Stimulated activated CD4-positive, alpha-beta T cell treated with anti-CD3 and anti-CD28 coated beads, Interleukin-15, amount 100 ng/mL, for 48 hours (primary cell): ENCODE results near the gene PTPN23.

Source experiments
- DNase-seq, 2 donors: peaks; one replicate each; pipeline ENCODE4 v3.0.0-alpha.2; 2020; ENCODE audit warnings: low read depth in 2 of 2

The PTPN23 gene

DNA sequence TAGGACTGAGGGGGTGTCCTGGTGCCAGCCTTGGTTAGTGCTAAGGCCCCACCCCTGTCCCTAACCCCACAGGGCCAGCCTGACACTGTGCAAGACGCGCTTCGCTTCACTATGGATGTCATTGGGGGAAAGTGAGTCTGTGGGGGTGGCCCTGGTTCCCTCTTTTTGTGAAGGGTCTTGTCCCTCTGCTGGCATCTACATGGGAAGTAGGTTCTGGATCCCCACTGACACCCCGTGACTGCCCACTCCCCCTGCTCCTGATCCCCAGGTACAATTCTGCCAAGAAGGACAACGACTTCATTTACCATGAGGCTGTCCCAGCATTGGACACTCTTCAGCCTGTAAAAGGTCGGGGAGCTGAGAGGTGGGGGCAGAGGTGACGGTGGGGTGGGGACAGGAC lies 26.4 kb downstream of the PTPN23 start:
- no peak for DNase-seq

DNA sequence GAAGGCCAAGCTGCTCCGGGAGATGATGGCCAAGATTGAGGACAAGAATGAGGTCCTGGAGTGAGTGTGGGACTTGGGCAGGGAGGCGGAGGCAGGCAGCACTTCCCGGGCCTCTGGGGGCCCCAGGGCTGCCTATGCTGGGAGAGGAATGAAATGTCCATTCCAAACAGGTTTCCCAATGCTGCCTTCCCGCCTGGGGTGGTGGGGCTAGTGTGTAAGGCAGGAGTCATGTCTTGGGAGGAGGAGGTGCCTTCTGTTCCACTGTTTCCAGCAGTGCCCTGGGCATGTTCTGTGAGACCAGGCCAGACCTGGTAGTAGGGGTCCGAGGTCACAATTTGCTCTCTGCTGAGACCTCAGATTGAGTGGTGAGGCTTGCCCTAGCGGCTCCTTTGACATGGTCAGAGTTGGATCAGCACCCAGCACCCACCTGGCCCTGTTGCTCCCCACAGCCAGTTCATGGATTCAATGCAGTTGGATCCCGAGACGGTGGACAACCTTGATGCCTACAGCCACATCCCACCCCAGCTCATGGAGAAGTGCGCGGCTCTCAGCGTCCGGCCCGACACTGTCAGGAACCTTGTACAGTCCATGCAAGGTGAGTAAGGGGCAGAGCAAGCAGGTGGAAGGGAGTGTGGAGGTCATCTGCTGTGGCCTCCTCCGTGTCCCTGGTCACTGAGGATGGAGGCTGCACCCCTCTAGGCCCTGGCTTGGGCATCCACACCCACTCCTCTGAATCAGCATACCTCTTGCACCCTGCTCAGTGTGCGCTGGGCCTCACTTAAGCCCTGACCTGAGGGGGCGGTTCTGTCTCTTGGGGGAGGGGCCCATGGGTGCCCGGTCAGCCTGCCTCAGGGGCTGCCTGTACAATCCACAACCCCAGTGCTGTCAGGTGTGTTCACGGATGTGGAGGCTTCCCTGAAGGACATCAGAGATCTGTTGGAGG lies 27.3 kb downstream of the PTPN23 start:
- no peak for DNase-seq

DNA sequence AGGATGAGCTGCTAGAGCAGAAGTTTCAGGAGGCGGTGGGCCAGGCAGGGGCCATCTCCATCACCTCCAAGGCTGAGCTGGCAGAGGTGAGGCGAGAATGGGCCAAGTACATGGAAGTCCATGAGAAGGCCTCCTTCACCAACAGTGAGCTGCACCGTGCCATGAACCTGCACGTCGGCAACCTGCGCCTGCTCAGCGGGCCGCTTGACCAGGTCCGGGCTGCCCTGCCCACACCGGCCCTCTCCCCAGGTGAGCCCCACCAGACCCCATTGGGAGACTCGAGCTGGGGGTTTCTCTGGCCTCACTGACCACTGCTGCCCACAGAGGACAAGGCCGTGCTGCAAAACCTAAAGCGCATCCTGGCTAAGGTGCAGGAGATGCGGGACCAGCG lies 28.0 kb downstream of the PTPN23 start:
- DNase-seq, result no peak

DNA sequence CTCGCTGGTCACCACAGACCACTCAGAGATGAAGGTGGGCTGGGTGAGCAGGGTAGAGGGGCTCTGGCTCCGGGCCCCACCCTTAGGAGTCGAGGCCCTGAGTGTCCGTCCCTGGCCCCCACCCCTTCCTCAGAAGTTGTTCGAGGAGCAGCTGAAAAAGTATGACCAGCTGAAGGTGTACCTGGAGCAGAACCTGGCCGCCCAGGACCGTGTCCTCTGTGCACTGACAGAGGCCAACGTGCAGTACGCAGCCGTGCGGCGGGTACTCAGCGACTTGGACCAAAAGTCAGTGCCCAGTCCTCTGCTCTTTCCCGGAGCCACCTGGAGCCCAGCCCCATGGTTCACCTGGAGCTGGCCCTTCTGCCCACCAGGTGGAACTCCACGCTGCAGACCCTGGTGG lies 28.5 kb downstream of the PTPN23 start:
- DNase-seq, result no peak

DNA sequence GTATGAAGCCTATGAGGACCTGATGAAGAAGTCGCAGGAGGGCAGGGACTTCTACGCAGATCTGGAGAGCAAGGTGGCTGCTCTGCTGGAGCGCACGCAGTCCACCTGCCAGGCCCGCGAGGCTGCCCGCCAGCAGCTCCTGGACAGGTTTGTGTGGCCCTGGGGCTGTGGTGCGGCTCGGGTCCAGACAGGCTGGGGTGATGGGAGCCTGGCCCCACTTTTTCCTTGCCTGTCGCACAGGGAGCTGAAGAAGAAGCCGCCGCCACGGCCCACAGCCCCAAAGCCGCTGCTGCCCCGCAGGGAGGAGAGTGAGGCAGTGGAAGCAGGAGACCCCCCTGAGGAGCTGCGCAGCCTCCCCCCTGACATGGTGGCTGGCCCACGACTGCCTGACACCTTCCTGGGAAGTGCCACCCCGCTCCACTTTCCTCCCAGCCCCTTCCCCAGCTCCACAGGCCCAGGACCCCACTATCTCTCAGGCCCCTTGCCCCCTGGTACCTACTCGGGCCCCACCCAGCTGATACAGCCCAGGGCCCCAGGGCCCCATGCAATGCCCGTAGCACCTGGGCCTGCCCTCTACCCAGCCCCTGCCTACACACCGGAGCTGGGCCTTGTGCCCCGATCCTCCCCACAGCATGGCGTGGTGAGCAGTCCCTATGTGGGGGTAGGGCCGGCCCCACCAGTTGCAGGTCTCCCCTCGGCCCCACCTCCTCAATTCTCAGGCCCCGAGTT lies 29.0 kb downstream of the PTPN23 start:
- no peak for DNase-seq

DNA sequence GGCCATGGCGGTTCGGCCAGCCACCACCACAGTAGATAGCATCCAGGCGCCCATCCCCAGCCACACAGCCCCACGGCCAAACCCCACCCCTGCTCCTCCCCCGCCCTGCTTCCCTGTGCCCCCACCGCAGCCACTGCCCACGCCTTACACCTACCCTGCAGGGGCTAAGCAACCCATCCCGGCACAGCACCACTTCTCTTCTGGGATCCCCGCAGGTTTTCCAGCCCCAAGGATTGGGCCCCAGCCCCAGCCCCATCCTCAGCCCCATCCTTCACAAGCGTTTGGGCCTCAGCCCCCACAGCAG lies 29.5 kb downstream of the PTPN23 start:
- DNase-seq, result no peak

DNA sequence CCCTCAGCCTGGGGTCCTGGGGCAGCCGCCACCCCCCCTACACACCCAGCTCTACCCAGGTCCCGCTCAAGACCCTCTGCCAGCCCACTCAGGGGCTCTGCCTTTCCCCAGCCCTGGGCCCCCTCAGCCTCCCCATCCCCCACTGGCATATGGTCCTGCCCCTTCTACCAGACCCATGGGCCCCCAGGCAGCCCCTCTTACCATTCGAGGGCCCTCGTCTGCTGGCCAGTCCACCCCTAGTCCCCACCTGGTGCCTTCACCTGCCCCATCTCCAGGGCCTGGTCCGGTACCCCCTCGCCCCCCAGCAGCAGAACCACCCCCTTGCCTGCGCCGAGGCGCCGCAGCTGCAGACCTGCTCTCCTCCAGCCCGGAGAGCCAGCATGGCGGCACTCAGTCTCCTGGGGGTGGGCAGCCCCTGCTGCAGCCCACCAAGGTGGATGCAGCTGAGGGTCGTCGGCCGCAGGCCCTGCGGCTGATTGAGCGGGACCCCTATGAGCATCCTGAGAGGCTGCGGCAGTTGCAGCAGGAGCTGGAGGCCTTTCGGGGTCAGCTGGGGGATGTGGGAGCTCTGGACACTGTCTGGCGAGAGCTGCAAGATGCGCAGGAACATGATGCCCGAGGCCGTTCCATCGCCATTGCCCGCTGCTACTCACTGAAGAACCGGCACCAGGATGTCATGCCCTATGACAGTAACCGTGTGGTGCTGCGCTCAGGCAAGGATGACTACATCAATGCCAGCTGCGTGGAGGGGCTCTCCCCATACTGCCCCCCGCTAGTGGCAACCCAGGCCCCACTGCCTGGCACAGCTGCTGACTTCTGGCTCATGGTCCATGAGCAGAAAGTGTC lies 30.2 kb downstream of the PTPN23 start:
- no peak for DNase-seq

DNA sequence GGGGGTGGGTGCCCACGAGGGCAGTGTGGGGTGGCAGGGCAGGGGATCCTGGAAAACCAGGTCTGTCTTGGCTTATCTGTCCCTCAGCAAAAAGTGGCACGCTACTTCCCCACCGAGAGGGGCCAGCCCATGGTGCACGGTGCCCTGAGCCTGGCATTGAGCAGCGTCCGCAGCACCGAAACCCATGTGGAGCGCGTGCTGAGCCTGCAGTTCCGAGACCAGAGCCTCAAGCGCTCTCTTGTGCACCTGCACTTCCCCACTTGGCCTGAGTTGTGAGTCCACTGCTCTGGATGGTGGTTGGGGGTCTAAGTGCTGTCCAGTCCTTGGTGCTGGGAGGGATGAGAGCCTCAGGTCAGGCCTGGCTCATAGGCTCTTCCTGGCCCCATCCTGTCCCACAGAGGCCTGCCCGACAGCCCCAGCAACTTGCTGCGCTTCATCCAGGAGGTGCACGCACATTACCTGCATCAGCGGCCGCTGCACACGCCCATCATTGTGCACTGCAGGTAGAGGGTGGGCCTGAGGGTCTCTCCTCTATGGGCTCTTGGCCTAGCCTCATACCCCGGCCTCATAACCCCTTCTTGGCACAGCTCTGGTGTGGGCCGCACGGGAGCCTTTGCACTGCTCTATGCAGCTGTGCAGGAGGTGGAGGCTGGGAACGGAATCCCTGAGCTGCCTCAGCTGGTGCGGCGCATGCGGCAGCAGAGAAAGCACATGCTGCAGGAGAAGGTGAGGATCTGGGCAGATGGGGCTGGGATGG lies 31.1 kb downstream of the PTPN23 start:
- DNase-seq, result no peak

DNA sequence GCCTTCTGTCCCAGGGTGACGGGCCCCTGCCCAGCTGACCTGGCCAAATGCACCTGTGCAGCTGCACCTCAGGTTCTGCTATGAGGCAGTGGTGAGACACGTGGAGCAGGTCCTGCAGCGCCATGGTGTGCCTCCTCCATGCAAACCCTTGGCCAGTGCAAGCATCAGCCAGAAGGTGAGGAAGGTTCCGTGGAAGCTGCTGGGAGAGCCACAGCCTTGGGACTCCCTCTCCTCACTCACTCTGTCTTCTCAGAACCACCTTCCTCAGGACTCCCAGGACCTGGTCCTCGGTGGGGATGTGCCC lies 31.6 kb downstream of the PTPN23 start:
- no peak for DNase-seq

DNA sequence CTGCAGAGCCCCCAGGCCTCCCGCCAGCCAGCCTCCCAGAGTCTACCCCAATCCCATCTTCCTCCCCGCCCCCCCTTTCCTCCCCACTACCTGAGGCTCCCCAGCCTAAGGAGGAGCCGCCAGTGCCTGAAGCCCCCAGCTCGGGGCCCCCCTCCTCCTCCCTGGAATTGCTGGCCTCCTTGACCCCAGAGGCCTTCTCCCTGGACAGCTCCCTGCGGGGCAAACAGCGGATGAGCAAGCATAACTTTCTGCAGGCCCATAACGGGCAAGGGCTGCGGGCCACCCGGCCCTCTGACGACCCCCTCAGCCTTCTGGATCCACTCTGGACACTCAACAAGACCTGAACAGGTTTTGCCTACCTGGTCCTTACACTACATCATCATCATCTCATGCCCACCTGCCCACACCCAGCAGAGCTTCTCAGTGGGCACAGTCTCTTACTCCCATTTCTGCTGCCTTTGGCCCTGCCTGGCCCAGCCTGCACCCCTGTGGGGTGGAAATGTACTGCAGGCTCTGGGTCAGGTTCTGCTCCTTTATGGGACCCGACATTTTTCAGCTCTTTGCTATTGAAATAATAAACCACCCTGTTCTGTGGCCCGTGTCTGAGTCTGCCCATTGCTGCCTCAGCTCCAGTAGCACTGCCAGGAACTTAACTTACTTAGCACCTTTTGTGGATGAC lies 32.2 kb downstream of the PTPN23 start:
- DNase-seq, result no peak

DNA sequence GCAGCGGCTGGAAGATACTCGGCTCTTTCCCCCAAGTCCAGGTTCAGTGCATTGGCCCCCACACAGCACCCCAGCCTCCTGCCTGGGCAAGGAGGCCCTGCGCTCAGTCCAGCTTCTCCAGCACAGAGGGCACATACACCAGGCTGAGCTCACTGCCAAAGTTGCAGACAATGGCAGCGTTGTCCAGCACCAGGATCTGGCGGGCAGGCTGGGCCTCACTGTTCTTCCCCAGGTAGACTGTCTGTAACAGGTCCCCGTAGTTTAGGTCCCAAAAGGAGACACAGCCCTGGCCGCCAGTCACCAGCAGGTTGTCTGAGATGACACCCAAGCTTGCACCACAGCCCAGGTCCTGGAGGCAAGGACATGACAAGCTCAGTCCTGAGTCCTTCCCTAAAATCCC lies 32.9 kb downstream of the PTPN23 start:
- no peak for DNase-seq

DNA sequence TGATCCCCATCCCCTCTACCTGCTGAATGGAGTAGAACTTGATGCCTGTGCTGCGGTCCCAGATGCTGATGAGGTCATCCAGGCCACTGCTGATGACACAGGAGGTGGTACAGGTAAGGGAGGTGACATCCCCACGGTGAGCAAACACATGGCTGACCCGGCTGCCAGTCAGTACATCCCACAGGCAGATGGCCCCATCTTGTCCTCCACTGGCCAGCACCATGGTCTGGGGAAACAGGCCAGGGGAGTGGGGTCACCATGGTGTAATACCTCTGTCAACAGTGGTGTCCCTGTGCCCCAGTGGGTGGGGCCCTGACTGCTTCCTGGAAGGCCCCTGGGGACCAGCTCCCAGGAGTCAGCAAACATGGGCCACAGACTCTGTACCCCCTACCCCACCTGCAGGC lies 33.3 kb downstream of the PTPN23 start:
- DNase-seq, result no peak

DNA sequence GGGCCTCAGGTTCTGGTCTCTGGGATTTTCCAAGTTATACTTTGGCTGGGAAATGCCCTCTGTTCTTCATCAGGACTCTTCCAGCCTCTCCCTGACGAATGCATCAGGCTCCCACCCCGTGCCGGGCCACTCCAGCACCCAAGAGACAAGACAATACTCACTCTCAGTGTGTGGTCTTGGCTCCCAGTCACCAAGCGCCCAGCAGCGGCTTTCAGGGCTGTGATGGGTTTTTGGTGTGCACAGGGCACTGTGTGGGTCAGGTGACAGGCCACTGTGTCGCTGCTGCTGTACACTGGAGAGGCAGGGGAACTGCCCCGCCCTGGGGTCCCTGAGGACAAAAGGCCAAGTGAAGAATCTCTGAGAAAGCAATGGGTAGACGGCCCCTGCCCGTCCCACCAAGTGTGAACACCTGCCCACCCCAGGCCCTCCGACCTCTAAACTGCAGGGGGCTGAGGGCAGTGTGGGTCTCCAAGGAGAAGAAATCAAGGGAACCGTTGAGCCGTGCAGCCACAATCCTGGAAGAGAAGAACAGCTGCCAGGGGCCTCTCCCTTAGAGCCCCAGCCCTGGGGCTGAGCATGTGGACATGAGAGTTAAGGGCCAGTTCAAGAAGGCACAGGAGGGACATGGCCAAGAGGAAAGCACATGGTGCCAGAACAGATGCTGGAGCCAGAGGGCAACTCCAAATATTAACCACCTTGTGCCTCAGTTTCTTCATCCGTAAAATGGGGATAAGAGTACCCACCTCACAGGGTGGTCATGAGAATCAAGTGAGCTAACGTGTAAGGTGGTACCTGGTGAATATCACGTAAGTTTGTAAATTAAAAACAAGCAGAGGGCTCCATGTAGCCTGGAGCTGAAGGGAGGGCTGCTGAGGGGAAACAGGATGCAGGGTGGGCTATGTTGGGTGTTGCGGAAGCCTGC lies 34.1 kb downstream of the PTPN23 start:
- no peak for DNase-seq

DNA sequence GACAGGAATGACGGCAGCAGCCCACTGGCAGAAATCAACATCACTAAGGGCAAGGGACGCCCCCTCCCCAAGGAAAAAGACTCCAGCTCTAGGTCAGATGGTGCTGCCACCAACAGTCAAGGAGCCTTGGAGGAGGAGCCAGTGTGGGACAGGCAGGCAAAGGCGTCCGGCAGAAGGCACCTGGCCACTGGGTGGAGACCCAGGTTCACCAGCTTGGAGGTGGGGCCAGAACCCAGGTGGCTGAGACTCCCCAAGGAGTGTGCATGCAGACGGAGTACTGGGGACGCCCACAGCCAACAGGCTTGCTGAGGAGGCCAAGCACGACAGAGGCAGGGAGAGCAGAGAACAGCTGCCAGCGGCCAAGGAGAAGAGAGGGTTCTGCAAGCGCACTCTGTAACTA lies 35.2 kb downstream of the PTPN23 start:
- DNase-seq, result no peak

DNA sequence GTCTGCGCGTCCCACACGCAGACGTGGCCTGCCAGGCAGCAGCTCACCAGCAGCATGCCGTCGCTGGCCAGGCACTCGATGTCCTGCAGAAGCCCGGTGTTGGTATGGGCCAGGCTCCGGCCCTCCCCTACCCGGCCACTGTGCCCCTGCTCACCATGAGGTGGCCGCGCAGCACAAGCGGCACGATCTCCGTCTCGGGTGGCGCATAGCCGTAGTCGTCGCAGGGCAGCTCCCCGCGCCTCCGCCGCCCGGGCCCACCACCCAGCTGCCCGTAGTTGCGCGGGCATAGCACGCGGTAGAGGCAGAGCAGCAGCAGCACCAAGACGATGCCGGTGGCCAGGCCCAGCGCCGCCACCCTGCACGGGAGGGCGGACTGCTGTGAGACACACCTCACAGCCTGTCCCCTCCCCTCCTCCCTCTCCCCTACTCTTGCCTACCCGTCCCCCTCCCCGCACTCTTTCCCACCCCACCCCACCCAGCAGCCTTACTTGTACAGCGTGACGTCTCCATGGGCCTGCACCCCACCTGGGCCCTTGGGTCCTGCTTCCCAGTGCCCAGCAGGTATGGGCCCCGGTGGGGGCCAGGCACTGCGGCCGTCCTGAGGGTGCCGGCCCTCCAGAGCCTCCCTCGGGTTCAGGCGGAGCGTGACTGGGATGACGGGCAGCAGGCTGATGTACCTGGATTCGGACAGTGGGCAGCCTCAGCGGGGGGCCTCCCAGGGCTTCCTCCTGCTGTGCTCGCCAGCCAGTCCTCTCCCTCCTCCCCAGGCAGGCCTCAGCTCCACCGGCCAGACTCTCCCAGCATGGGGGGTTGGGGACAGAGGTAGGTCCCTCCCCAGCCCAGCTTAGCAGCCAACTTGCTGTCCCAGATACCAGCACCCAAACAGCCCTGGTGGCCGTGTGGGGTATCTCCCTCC lies 37.6 kb downstream of the PTPN23 start:
- DNase-seq, result no peak

DNA sequence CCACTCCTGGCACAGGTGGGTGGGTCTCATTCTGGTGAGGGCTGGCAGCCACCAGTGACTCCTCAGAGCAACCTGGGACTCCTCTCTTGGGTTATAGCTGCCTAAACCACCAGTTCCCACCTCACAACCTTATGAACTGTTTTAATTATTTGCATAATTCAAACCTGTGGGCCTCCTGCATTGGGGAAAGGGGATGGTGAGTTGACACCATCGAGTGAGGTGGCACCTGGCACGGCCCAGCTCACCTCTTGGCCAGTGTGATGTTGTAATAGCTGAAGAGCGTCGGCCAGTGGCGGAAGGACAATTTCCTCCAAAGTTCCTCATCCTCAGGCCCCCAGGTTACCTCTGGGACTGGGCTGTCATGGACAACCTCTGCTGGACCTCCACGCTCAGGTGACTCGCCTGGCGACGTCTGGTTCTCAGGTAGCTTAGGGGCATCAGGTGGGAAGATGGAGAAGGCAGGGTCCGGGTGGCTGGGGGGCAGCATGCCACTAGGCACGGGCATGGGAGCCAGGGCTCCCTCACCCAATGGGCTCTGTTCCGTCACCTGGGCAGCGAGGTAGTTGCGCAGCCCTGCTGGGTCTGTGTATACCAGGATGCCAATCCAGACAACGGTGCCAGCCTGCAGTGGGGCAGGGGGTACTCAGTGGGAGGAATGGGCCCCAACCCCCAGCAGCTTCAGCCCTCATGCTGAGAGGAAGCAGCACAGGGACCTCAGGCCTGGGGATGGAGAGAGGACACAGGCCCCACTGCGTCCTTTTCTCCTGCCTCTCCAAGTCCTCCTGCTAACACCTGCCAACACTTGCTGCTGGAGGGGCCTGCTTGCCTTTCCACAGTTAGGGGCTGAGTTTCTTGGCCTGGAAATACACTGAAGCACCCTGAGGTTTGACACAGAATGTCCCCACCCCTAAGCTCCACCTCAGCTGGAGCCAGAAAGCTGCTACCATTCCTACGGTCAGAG lies 38.5 kb downstream of the PTPN23 start:
- no peak for DNase-seq

DNA sequence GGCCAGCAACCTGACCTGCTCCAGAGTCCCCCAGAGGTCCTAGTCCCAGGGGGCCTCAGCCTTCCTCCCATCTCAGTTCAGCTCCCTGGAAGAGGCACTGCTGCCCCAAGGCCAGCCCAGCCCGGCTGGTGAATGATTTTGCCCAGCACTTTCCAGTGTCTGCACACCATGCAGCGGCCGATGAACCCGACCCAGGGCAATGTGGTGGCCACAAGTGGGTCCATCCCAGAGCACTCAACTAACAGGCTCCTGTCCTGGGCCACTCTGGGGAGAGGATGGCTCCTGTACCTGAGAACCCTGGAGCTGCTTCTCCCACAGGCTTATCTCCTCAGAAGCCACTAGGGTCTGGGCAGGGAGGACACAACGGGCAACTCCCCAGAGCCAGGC lies 39.2 kb downstream of the PTPN23 start:
- no peak for DNase-seq
